Measurements from ENCODE around the gene PRKAG1. TPM values are rescaled to one million over a fixed set of nuclear protein-coding genes. Genes with fewer than 3 reads are reported as not detected.

The PRKAG1 gene
- total and polyA plus RNA-seq, 4 donors = 15.5 to 31.5 (median 20.9) TPM

DNA sequence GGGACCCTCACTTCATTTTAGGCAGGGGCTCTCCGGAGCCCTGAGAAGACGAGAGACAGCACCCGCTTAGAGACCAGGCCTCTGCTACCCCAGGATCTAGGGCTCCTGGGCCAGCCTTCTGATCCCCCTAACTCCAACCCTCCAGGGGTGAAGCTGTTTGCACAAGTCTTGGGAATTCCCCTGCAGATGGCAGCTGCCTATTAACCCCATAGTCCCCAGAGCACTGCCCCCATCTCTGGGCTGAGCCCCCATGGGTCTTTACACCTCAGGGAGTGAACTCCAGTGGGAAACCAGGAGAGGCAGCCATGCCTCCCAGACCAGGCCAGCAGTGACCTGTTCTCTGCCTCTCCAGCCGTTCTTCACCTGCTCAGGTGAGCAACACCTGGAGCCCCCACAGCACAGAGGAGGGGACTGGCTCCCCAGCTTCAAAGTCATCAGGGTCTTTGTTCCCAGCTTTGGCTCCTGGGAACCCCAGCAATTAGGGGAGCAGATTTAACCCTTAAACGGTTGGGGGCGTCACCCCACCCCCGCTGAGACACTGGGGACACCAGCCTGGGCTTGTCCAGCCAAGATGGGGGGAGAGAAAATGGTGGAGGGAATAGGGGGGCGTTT lies 49.3 kb downstream of the PRKAG1 start:
- no peak for DNase-seq (ENCODE audit: low spot score)
- H3K4me3 ChIP-seq (ENCODE audit: low read depth in 1 of 3, low read length in 3 of 3) = no peak overlapping the region
- peaks cover 0 to 15% (median 9%) of the 10 kb centered on the region in 4 donors for H3K27me3 ChIP-seq (ENCODE audit: control insufficient read depth in 4 of 4, insufficient read depth in 4 of 4, low read length in 3 of 4)
- 56% methylated on average over 8 of the region's 8 CpGs for WGBS
- TF ChIP-seq HNF4G (IDR thresholded peaks at IDR 0.05) (no peak), MAX (IDR thresholded peaks at IDR 0.05) (no peak), NR2F2 (IDR thresholded peaks at IDR 0.05) (no peak), EGR1 (IDR thresholded peaks at IDR 0.05; ENCODE audit: low read depth in 2 of 2) (no peak), SP1 (IDR thresholded peaks at IDR 0.05) (no peak), GABPA (IDR thresholded peaks at IDR 0.05 in 1 of 2, conservative IDR thresholded peaks at IDR 0.05 in 1 of 2) (no peak), FOXA1 (IDR thresholded peaks at IDR 0.05) (no peak), TAF1 (conservative IDR thresholded peaks at IDR 0.05) (no peak), RAD21 (IDR thresholded peaks at IDR 0.05) (no peak), HNF4A (conservative IDR thresholded peaks at IDR 0.05) (no peak)
- TF ChIP-seq, protein P1, sequence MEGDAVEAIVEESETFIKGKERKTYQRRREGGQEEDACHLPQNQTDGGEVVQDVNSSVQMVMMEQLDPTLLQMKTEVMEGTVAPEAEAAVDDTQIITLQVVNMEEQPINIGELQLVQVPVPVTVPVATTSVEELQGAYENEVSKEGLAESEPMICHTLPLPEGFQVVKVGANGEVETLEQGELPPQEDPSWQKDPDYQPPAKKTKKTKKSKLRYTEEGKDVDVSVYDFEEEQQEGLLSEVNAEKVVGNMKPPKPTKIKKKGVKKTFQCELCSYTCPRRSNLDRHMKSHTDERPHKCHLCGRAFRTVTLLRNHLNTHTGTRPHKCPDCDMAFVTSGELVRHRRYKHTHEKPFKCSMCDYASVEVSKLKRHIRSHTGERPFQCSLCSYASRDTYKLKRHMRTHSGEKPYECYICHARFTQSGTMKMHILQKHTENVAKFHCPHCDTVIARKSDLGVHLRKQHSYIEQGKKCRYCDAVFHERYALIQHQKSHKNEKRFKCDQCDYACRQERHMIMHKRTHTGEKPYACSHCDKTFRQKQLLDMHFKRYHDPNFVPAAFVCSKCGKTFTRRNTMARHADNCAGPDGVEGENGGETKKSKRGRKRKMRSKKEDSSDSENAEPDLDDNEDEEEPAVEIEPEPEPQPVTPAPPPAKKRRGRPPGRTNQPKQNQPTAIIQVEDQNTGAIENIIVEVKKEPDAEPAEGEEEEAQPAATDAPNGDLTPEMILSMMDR (IDR thresholded peaks at IDR 0.05; ENCODE audit: low read depth, low read length, missing input control) = no peak
- TF ChIP-seq, protein P2, sequence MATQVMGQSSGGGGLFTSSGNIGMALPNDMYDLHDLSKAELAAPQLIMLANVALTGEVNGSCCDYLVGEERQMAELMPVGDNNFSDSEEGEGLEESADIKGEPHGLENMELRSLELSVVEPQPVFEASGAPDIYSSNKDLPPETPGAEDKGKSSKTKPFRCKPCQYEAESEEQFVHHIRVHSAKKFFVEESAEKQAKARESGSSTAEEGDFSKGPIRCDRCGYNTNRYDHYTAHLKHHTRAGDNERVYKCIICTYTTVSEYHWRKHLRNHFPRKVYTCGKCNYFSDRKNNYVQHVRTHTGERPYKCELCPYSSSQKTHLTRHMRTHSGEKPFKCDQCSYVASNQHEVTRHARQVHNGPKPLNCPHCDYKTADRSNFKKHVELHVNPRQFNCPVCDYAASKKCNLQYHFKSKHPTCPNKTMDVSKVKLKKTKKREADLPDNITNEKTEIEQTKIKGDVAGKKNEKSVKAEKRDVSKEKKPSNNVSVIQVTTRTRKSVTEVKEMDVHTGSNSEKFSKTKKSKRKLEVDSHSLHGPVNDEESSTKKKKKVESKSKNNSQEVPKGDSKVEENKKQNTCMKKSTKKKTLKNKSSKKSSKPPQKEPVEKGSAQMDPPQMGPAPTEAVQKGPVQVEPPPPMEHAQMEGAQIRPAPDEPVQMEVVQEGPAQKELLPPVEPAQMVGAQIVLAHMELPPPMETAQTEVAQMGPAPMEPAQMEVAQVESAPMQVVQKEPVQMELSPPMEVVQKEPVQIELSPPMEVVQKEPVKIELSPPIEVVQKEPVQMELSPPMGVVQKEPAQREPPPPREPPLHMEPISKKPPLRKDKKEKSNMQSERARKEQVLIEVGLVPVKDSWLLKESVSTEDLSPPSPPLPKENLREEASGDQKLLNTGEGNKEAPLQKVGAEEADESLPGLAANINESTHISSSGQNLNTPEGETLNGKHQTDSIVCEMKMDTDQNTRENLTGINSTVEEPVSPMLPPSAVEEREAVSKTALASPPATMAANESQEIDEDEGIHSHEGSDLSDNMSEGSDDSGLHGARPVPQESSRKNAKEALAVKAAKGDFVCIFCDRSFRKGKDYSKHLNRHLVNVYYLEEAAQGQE (IDR thresholded peaks at IDR 0.05) = no peak
- H3K27ac ChIP-seq (ENCODE audit: low read depth in 1 of 2, low read length in 2 of 2) = no peak overlapping the region
- peaks cover 0 to 16% (median 6%) of the 10 kb centered on the region in 4 donors for H3K4me1 ChIP-seq (ENCODE audit: control insufficient read depth in 4 of 4, insufficient read depth in 4 of 4, low read length in 3 of 4)
- H3K9me3 ChIP-seq (ENCODE audit: control insufficient read depth in 4 of 4, low read length in 3 of 4) = no peaks in the 10 kb centered on the region
- H3K9ac ChIP-seq (ENCODE audit: low read depth in 1 of 2, low read length in 2 of 2) = no peak overlapping the region
- H3K36me3 ChIP-seq (ENCODE audit: control insufficient read depth in 4 of 4, insufficient read depth in 3 of 4, low read depth in 1 of 4, low read length in 3 of 4) = no peaks in the 10 kb centered on the region

DNA sequence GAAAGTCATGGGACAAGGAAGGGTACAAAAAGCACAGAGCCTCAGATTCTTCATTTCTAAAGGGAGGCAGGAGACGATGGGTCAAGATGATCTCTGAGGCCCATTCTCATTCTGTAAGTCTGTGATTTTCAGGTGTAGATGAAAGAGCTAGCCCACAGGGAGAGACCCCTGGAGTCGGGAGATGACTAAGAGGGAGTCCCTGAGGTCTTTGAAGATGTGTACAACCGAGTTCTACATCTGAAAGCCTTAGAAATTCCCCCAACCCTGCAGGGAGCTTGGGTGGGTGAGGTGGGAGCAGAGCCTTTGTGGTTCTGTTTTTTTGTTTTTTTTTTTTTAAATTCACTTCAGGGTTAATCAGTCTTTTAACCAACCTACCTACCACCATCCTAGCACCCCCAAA lies 50.1 kb downstream of the PRKAG1 start:
- Histone ChIP-seq H3K4me1 (ENCODE audit: control insufficient read depth in 4 of 4, insufficient read depth in 4 of 4, low read length in 3 of 4) (peaks cover 0 to 16% (median 6%) of the 10 kb centered on the region in 4 donors), H3K9me3 (ENCODE audit: control insufficient read depth in 4 of 4, low read length in 3 of 4) (no peaks in the 10 kb centered on the region), H3K36me3 (ENCODE audit: control insufficient read depth in 4 of 4, insufficient read depth in 3 of 4, low read depth in 1 of 4, low read length in 3 of 4) (no peaks in the 10 kb centered on the region), H3K27ac (ENCODE audit: low read depth in 1 of 2, low read length in 2 of 2) (no peak overlapping the region), H3K9ac (ENCODE audit: low read depth in 1 of 2, low read length in 2 of 2) (no peak overlapping the region), H3K27me3 (ENCODE audit: control insufficient read depth in 4 of 4, insufficient read depth in 4 of 4, low read length in 3 of 4) (peaks cover 0 to 15% (median 9%) of the 10 kb centered on the region in 4 donors), H3K4me3 (ENCODE audit: low read depth in 1 of 3, low read length in 3 of 3) (no peak overlapping the region)
- no peak for TF ChIP-seq YY1 (IDR thresholded peaks at IDR 0.05)
- no peak for TF ChIP-seq JUND (IDR thresholded peaks at IDR 0.05)
- TF ChIP-seq FOXA1 (IDR thresholded peaks at IDR 0.05) = no peak
- TF ChIP-seq HNF4A (conservative IDR thresholded peaks at IDR 0.05) = no peak
- TF ChIP-seq MAX (IDR thresholded peaks at IDR 0.05) = no peak
- no peak for TF ChIP-seq NR2F2 (IDR thresholded peaks at IDR 0.05)
- TF ChIP-seq, protein P3, sequence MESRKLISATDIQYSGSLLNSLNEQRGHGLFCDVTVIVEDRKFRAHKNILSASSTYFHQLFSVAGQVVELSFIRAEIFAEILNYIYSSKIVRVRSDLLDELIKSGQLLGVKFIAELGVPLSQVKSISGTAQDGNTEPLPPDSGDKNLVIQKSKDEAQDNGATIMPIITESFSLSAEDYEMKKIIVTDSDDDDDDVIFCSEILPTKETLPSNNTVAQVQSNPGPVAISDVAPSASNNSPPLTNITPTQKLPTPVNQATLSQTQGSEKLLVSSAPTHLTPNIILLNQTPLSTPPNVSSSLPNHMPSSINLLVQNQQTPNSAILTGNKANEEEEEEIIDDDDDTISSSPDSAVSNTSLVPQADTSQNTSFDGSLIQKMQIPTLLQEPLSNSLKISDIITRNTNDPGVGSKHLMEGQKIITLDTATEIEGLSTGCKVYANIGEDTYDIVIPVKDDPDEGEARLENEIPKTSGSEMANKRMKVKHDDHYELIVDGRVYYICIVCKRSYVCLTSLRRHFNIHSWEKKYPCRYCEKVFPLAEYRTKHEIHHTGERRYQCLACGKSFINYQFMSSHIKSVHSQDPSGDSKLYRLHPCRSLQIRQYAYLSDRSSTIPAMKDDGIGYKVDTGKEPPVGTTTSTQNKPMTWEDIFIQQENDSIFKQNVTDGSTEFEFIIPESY (IDR thresholded peaks at IDR 0.05) = no peak
- WGBS = 74% methylated on average over 3 of the region's 3 CpGs
- no peak for DNase-seq (ENCODE audit: low spot score)

All from liver (tissue), 9 donors.